CD4-positive, alpha-beta T cell (primary cell): ENCODE data around the gene YKT6. TPM values are rescaled to one million over a fixed set of nuclear protein-coding genes. Genes with fewer than 3 reads are reported as not detected.

Experiments used
- ATAC-seq: fragments of 200-7000 bp; cut with Tn5 transposase; one replicate; pipeline ENCODE4 v1.10.0; 2022; ENCODE audit warnings: mild to moderate bottlenecking; ENCODE audit not compliant: poor library complexity
- CTCF ChIA-PET: fragments of 350-600 bp; sonication (Branson Sonifier 250); formaldehyde crosslinking; loops from one replicate; lab custom pipeline; 2021; ENCODE audit warnings: antibody characterized with exemption, inconsistent platforms; lab: Charles Lee
- POLR2A ChIA-PET: fragments of 350-600 bp; sonication (Branson Sonifier 250); formaldehyde crosslinking; loops from one replicate; lab custom pipeline; 2021; ENCODE audit warnings: antibody characterized with exemption, inconsistent platforms; lab: Charles Lee
- DNase-seq, 14 experiments: peaks; one replicate each; pipeline ENCODE4 v3.0.0-alpha.2; 2013 to 2020; ENCODE audit warnings: mixed read lengths in 2 of 14
- H3K27ac ChIP-seq, 2 donors: one replicate each; pipeline versions ENCODE4 v1.5.1 to v1.7.0; 2013; ENCODE audit warnings: low read length in 2 of 2, low read depth in 1 of 2, mild to moderate bottlenecking in 1 of 2
- H3K27me3 ChIP-seq, 2 experiments: 1 replicate in 1 of 2; 2 replicates in 1 of 2; pipeline versions ENCODE4 v1.6.1 to v1.7.0; 2013; ENCODE audit warnings: low read length in 2 of 2, control low read depth in 1 of 2, mild to moderate bottlenecking in 1 of 2, moderate library complexity in 1 of 2; ENCODE audit not compliant: insufficient read depth in 2 of 2, control insufficient read depth in 1 of 2
- H3K36me3 ChIP-seq: one replicate; pipeline ENCODE4 v1.6.1; 2013; ENCODE audit warnings: low read length, control low read depth; ENCODE audit not compliant: insufficient read depth
- H3K4me1 ChIP-seq: one replicate; pipeline ENCODE4 v1.6.1; 2013; ENCODE audit warnings: low read length, control low read depth; ENCODE audit not compliant: insufficient read depth
- H3K4me3 ChIP-seq: one replicate; pipeline ENCODE4 v1.5.1; 2013; ENCODE audit warnings: mild to moderate bottlenecking, low read length, moderate library complexity
- H3K9me3 ChIP-seq, 2 experiments: 1 replicate in 1 of 2; 2 replicates in 1 of 2; pipeline versions ENCODE4 v1.6.1 to v1.7.0; 2013; ENCODE audit warnings: low read length in 2 of 2, mild to moderate bottlenecking in 2 of 2, control low read depth in 1 of 2, moderate library complexity in 1 of 2; ENCODE audit not compliant: control insufficient read depth in 1 of 2, insufficient read depth in 1 of 2
- H3K27ac Mint-ChIP-seq: one replicate; pipeline ENCODE4 v1.8.0; 2020; ENCODE audit warnings: mixed read lengths
- H3K27me3 Mint-ChIP-seq: one replicate; pipeline ENCODE4 v1.8.0; 2021; ENCODE audit warnings: mixed read lengths
- H3K36me3 Mint-ChIP-seq: one replicate; pipeline ENCODE4 v1.8.0; 2021; ENCODE audit warnings: low read depth, mixed read lengths
- H3K4me1 Mint-ChIP-seq: one replicate; pipeline ENCODE4 v1.8.0; 2021; ENCODE audit warnings: low read depth, mixed read lengths
- H3K4me3 Mint-ChIP-seq: one replicate; pipeline ENCODE4 v1.8.0; 2020; ENCODE audit warnings: mild to moderate bottlenecking, mixed read lengths
- H3K9me3 Mint-ChIP-seq: one replicate; pipeline ENCODE4 v1.8.0; 2020; ENCODE audit warnings: mixed read lengths
- CTCF ChIP-seq: fragments of 200-600 bp; IDR thresholded peaks from one replicate; pipeline ENCODE4 v1.8.0; 2022; ENCODE audit warnings: antibody characterized with exemption, mild to moderate bottlenecking
- intact Hi-C, 2 experiments: fragments of 100-400 bp; cut with DNase I in 1 of 2; cut with micrococcal nuclease in 1 of 2; formaldehyde crosslinking; loops; one replicate each; pipeline versions ENCODE4 v1.15.1 to v1.9.0; 2023 to 2025; cut with DNase I, micrococcal nuclease
- total RNA-seq, 174 experiments: library from RNA in 2 of 174; stranded (reverse) in 2 of 174; gene quantifications; one replicate each; pipeline ENCODE4 v1.2.3 and lab custom pipeline; 2021 to 2026

Gene YKT6
- total RNA-seq, 2 experiments from 2014 or later: 85.0 to 86.4 TPM

DNA sequence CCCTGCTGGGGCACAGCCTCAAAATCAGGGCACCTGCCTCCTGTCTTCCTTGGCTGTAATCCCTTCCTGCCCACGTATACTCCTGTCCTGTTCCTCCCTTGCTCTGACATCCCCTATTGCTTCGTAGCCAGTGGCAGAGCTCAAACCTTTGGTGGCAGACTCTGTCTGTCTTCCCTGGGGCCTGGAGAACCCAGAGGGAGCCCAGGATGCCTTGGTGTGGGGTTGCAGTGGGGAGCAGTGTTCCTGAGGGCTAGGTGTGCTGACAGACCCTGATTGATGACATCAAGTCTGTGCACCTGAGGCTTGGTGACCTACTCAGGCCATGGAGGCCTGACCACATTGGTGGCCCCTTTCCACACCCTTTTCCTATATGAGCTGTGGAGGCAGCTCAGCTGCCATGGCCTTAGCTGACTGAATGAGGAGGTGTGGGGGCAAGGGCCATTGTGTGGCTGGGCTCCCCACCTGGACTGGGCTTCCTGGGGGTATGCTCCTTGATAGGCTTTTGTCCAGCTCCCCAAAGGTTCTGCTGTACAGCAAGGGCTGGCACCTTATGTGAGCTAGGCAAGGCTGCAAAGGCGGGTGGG, 6.1 kb upstream of the YKT6 start:
- Histone ChIP-seq H3K27me3 (peaks cover 0 to 7% of the 10 kb centered on the region in 2 experiments), H3K4me1 (no peaks in the 10 kb centered on the region), H3K4me3 (no peak overlapping the region), H3K36me3 (no peaks in the 10 kb centered on the region), H3K27ac (no peak overlapping the region), H3K9me3 (no peaks in the 10 kb centered on the region)
- Mint-ChIP-seq H3K9me3 (no peaks in the 10 kb centered on the region), H3K4me3 (no peak overlapping the region), H3K27ac (no peak overlapping the region), H3K27me3 (peaks cover 21% of the 10 kb centered on the region), H3K36me3 (no peaks in the 10 kb centered on the region), H3K4me1 (peaks cover 4% of the 10 kb centered on the region)
- no peak for ATAC-seq
- ChIA-PET POLR2A (no interaction called here), CTCF (no interaction called here)
- intact Hi-C loops: no loop called here
- DNase-seq: peak in 1 of 14 experiments; percentile 7
- no peak for TF ChIP-seq CTCF

GRCh38 chr7:44195889-44196288, 4.9 kb upstream of the YKT6 start:
- peaks cover 4% of the 10 kb centered on the region for H3K4me1 Mint-ChIP-seq
- H3K9me3 Mint-ChIP-seq: no peaks in the 10 kb centered on the region
- ATAC-seq (no peak), DNase-seq (no peak)
- Histone ChIP-seq H3K36me3 (no peaks in the 10 kb centered on the region), H3K4me3 (no peak overlapping the region), H3K27me3 (peaks cover 0 to 7% of the 10 kb centered on the region in 2 experiments), H3K9me3 (no peaks in the 10 kb centered on the region), H3K27ac (no peak overlapping the region), H3K4me1 (no peaks in the 10 kb centered on the region)
- no peak overlapping the region for H3K4me3 Mint-ChIP-seq
- ChIA-PET CTCF (no interaction called here), POLR2A (no interaction called here)
- H3K27ac Mint-ChIP-seq: no peak overlapping the region
- H3K27me3 Mint-ChIP-seq: peaks cover 21% of the 10 kb centered on the region
- intact Hi-C loops: no loop called here
- no peak for TF ChIP-seq CTCF
- H3K36me3 Mint-ChIP-seq: no peaks in the 10 kb centered on the region

GRCh38 chr7:44196450-44196872, 4.3 kb upstream of the YKT6 start:
- no peaks in the 10 kb centered on the region for H3K9me3 Mint-ChIP-seq

More at GRCh38 chr7:44196450-44196872, 4.3 kb upstream of the YKT6 start:
- Histone ChIP-seq H3K4me1 (peaks cover 1% of the 10 kb centered on the region), H3K4me3 (no peak overlapping the region), H3K9me3 (no peaks in the 10 kb centered on the region), H3K27ac (no peak overlapping the region), H3K36me3 (no peaks in the 10 kb centered on the region), H3K27me3 (peaks cover 0 to 7% of the 10 kb centered on the region in 2 experiments)
- POLR2A ChIA-PET: no interaction called here
- TF ChIP-seq CTCF: peak; percentile 40
- Mint-ChIP-seq H3K27ac (no peak overlapping the region), H3K27me3 (peaks cover 21% of the 10 kb centered on the region), H3K36me3 (no peaks in the 10 kb centered on the region), H3K4me1 (peaks cover 7% of the 10 kb centered on the region), H3K4me3 (peak overlapping the region; percentile 63)
- DNase-seq (peak in 4 of 14 experiments; percentile 27 to 51 (median 42)), ATAC-seq (no peak)
- intact Hi-C loops: no loop called here
- CTCF ChIA-PET: no interaction called here
